GM21619 (cell line): Measurements from ENCODE around the gene DGCR6.
A peak's percentile ranks its signal among the peaks of the same experiment; 100 is the strongest.
"Not testable (repeated sequence)": the region's sequence is repeated elsewhere in the genome, so short reads cannot be mapped to it uniquely, and the experiment has no call there.

Experiments used
- ATAC-seq: cut with Tn5 transposase; IDR thresholded peaks from one replicate; pipeline ENCODE4 v1.9.1; 2021; ENCODE audit not compliant: unreplicated experiment

The DGCR6 gene

DNA sequence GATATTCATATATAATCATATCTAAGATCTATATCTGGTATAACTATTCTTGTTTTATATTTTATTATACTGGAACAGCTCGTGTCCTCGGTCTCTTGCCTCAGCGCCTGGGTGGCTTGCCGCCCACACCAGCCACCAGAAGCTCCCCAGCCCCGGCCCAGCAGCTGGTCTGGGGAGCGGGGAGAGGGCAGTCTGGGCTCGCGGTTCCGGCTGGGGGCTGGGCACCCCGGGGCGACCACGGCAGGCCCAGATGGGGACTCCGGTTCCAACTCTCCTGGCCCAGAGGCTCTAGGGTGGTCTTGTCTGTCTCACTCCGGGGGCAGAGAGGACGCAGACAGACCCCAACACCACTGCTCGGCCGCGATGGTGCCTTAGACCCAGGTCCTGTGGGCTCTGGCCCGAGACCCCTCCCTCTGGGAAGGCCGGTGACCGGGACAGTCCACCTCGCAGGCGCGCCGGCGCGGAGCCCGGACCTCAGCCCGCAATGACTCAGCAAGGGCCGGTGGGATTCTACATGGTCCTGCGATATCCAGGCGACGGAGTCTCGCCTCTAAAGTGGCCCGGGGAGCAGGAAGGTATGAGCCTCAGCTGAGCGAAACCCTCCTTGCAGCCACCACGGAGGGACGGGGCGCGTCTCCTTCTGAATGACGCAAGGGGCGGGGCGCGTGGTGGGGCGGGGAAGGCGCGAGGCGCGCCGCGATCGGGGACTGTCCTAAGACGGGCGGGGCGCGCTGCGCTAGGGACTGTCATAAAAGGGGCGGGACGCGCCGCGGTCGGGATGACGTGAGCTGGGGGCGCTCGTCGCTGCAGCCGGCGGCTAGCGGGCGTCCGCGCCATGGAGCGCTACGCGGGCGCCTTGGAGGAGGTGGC, at the start of gene DGCR6:
Gene DGCR6 (plus strand): TSS at position 781 of the 870 bp plus-strand sequence. CDS start 55 bp downstream, at position 836.
- ATAC-seq, result peak; percentile 91

DNA sequence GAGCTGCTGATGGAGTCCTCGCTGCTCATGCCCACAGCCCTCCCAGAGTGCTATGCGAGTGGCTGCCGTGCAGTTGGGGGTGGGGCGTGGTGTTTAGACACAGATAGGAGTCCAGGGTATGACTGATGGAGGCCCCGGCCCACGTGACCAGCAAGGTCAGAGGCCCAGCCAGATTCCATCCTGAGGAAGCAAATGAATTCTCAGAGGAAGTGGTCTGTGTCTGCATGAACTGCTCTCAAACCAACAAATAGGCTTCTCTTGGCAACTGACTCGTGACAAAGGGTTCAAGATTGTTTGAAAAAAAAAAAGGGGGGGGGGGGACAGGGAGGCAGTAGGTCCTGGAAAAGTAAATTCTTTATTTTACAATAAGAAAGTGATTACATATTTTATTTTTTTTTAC, 46.8 kb upstream of the DGCR6 start:
- not testable (repeated sequence) for ATAC-seq

DNA sequence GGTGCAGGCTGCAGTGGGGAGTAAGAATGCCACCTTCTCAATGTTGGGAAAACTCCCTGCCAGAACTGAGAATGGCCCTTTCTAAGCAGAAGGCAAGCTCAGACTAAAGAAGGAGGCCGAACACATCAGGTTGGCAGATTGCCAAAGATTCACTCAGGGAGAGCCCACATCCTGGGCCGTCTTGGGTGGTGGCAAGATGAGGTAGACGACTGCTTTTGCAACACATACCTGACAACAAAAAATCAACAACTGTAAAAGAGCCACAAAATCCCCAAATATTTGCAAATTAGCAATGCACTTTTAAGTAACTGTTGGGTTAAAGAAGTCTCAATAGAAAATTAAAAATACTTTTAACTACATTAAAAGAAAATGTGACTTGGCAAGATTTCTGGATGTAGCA, 24.9 kb upstream of the DGCR6 start:
- ATAC-seq, result not testable (repeated sequence)

DNA sequence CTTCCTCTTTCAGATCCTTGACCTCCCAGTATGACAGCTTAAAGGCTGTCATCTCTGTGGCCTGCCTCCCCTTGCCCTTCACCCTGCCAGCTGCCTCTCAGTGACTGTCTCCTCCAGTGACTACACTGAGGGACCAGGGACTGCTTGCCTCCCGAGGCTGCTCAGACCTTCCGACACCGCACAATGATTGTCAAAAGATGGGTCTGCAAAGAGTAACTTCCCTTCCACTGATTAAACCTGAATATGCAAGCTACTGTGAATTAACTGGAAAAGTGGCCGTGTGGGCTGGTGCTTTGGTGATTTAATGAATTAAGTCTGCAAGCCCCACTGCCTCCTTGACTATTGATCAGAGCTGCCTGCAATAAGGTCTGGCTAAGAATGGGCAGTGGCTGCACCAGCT, 21.7 kb upstream of the DGCR6 start:
- ATAC-seq, result not testable (repeated sequence)

DNA sequence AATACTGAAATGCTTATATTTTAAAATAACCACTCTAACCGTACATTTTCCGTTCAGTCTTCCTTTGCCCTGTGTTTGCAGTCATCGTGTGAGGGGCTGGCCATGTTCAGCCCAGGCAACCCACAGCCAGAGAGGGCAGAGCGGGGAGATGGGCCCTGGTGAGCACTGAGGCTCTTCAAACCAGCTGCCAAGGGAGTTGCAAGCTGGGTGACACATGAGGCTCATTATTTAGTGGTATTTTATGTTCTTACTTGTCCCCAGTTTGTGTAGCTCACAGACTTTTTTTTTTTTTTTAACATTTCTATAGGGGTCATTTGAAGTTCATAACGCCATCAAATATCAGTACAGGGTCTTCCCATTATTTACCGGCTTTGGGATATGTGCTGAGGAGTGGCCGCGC, 18.0 kb upstream of the DGCR6 start:
- ATAC-seq, result no peak

DNA sequence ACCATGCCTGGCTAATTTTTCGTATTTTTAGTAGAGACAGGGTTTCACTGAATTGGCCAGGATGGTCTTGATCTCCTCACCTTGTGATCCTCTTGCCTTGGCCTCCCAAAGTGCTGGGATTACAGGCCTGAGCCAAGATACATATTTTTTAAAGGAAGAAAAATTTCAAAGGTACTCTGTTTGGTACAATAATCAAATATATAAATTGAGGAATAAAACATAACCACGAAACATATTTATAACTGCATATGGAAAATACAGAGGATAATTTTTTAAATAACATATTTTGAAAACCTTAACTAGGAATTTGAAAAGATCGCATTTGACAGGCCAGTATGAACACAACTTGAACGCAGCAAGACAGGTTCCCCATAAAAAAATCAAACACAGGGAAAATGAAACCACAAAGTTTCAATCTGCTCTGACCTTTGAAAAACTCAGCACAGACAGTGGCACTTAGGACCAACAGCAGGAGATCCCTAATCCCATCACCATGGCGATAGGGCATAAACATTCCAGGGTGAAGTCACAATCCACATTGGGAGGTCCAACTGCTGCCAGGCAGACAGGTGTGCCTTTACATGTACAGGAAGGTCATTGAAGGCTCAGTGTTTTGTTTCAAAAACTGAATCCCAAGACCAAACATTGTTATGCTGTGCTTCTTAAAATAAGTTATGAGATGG, 15.5 kb upstream of the DGCR6 start:
- peak; percentile 69 for ATAC-seq

DNA sequence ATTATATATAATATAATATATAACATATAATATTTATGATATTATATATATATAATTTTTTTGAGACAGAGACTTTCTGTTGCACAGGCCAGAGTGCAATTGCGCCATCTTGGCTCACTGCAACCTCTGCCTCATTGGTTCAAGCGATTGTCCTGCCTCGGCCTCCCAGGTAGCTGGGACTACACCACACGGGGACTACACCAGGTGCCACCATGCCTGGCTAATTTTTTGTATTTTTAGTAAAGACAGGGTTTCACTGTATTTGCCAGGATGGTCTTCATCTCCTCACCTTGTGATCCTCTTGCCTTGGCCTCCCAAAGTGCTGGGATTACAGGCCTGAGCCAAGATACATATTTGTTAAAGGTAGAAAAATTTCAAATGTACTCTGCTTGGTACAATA, 12.3 kb upstream of the DGCR6 start:
- ATAC-seq, result not testable (repeated sequence)

DNA sequence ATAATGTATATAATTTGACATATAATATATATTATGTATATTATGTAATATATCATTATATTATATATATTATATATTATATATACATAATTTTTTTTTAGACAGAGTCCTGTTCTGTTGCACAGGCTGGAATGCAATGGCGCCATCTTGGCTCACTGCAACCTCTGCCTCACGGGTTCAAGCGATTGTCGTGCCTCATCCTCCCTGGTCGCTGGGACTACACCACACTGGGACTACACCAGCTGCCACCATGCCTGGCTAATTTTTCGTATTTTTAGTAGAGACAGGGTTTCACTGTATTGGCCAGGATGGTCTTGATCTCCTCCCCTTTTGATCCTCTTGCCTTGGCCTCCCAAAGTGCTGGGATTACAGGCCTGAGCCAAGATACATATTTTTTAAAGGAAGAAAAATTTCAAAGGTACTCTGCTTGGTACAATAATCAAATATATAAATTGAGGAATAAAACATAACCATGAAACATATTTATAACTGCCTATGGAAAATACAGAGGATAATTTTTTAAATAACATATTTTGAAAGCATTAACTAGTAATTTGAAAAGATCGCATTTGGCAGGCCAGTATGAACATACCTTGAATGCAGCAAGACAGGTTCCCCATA, 10.0 kb upstream of the DGCR6 start:
- ATAC-seq, result not testable (repeated sequence)

DNA sequence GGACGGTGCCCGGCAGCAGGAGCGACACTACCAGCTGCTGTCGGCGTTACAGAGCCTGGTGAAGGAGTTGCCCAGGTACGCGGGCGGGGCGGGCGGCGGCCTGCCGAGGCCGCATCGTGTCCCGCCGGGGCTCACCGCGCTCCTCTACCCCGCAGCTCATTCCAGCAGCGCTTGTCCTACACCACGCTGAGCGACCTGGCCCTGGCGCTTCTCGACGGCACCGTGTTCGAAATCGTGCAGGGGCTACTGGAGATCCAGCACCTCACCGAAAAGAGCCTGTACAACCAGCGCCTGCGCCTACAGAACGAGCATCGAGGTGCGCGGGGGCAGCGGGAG, 258 bp downstream of the DGCR6 start:
- not testable (repeated sequence) for ATAC-seq

DNA sequence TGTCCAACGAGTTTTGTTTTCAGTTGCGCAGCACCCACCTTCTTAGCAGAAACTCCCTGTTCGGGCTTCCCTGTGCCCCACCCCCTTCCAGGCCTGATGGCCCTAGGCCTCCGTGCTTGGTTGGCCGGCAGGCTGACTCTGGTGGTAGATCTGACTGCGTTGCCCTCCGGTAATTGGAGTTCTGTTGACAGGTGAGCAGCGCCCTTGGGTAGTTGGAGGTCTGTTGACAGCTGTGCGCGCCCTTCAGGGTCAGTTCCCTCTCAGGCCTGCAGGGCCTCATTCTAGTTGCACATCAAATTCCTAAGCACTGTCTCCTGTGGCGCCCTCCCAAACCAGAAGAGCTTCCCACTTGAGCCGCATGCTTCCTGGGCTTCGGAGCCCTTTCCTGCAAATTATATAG, 776 bp downstream of the DGCR6 start:
- ATAC-seq, result no peak

DNA sequence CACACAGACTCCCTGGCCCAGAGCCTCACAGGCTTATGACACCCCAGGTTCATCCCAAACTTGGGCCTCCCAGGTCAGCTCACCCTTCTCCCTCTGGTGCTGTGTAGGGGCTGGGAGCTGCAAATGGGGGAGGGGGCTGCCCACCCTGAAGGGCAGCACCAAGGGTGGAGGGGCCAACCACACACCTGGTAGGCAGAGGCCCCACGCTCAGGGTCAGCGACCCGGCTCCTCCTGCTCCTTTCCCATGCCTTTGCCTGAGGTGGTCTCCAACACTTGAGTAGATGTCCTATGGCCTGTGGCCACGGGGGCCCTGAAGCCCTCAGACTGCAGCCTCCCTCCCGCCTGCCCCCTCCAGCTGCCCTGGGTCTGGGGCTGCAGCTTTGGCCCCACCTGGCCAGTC, 3.4 kb downstream of the DGCR6 start:
- ATAC-seq, result no peak

DNA sequence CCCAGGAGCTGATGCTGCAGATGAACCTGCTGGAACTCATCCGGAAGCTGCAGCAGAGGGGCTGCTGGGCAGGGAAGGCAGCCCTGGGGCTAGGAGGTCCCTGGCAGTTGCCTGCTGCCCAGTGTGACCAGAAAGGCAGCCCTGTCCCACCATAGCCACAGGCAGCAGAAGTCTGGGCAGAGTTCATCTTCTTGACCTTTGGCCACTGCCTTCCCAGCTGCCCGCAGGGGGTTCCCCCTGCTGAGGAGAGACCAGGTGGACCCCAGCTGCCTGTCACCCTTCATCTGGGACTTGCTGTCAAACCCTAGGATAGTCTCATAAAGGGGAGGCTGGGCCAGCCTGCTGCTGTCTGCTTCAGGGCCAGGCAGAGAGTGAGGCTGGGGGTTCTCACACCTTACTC, 5.4 kb downstream of the DGCR6 start:
- not testable (repeated sequence) for ATAC-seq

DNA sequence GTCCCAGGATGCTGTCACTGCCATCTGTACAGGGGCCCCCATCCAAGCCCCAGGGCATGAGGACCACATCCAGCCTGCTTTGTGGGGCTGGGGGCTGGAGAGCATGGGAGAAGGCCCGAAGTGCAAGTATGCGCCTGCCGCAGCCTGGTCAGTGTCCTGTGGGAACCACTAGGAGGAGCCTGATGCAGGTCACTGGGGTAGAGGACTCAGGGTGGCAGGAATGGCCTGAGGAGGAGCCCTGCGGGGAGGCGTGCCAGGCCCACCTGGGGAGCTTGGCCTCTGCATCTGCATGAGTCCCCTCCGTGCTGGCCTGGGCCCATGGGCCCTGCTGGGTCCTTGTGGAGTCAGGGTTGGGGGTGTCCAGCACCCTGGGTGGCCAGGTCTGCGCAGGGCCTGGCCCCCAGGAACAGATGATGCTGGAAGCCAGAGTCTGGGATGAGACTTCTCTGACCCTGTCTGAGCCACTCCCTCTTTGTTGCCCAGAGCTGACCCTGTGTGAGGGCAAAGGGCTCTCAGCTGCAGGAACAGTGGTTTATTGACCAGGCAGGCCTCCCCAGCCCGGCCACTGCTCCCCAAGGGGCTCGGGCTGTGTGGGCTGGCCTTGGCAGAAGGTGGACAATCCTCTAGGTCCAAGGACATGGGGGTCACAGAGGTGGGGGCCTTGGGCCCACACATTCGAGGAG, 6.3 kb downstream of the DGCR6 start:
- not testable (repeated sequence) for ATAC-seq

DNA sequence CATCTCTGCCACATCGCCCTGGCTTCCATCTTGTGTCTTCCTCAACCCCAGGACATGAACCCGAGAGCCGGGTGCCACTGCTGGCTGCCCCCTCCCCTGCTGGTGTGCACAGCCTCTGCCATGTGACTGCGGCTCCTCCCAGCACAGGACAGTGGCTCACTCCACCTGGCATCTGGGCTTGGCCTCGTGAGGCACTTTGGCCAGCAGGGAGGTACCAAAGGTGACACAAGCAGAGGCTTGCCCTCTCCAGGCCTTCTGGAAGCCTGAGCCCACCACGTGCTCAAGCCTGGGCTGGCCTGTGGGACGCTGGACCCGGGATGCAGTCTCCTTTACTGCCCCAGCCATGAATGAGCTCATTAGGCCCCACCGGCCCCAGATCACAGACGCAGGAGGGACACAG, 8.4 kb downstream of the DGCR6 start:
- not testable (repeated sequence) for ATAC-seq

DNA sequence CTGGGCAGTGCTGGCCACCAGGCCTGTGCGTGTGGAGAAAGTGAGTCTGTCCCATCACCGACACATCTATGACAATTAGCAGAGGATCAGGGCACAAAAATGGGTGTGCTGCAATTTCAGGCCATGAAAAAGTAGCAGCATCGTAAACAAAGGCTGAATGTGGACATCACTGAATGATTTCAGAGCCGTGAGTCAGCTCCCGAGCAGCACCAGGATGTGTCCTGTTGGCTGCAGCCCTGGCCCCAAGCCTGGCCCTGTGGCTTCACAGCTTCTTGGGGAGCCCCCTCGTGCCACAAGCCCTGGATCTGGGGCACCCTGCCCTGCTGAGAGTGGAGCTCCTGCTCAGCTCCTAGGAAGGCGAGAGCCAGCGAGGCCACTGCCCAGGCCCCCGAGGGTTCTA, 9.4 kb downstream of the DGCR6 start:
- not testable (repeated sequence) for ATAC-seq

DNA sequence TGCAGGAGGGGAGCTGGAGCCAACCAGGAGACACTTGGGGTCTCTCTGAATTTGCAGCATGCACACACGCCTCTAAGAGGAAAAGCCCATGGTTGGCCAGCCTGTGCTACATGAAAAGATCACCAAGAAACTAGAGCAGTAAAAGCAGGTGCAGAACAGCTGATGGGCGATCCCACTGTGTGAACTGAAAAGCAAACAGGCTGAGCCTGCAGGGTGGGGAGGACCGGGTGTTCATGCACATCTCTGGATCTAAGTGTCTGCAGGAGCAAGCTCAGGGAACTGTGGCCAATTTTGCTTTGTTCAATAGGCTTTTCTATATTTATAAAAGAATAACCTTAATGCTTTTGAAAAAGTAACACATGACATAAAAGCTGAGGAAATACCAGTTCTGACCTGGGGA, 11.7 kb downstream of the DGCR6 start:
- not testable (repeated sequence) for ATAC-seq

DNA sequence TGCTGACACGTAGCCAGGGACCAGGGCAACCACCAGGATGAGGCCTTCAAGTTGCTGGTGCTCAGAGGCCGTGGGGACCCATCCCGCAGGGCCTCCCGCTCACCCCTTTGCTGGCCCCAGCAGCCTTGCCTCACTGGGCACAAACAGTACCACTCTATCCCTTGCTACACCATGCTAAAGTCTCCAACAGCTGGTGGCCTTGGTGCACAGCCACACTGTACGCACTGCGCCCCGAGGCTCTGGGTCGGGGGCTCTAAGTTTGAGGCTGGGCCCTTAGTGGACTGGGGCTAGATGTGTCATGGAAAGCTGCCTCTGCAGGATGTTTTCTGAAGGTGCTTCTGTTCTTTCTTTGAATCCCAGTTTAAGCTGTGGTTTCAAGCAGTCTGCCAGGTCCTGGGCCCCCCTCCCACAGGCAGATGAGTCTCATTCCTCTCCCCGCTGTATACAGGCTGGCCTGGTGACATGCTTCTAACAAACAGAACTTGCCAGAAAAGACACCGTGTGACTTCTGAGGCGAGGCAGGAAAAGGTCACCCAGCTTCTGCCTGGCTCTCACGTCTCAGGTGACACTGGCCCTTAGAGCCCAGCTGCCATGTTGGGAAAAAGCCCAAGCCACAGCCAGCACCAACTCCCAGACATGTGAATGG, 14.3 kb downstream of the DGCR6 start:
- ATAC-seq, result not testable (repeated sequence)

DNA sequence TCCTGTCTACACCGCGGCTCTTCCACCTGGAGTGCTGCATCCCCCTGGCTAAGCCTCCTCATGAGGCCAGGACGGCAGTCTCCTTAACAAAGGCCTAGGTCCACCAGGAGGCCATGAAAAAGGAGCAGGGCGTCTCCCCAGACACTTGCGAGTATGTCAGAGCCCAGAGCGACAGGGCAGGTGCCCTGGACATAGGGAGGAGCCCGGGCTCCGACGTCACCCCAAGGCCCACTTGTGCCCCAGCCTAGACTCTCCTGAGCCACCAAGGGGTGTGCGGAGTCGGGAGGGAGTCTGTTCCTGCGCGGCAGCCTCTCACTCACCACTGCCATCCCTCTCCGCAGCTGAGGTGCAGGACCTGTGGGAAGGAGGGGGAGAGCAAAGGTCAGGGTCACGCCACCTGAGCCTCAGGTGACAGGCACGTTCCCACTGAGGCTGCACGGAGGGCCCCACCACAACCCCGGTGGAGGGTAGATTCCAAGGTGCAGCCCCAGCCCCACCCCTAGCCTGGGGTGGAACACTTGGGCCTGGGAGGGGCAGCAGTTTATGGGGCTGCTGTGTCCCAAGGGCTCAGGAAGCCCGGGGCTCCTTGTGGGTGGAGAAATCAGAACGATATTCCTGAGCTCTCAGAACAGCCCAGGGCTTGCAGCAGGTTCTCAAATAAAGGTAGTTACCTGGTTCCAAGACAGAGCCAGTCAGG, 19.4 kb downstream of the DGCR6 start:
- no peak for ATAC-seq

DNA sequence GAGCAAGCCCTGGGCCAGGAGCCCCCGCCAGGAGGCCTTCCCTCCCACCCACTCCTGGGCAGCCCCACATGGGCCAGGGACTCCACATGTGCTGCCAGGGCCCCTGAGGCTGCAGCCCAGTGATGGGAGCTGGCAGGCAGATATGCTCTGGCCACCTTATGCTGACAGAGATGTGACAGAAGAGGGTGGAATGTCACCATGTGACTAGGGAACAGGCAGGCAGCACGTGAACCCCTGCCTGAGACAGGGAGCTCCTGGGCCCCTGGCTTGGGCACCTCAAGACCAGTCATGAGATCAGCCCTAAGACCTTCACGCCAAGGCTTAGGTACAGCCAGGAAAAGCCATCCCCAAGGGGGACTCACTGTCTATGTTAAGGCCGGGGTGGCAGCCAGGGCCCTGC, 20.9 kb downstream of the DGCR6 start:
- ATAC-seq, result no peak

DNA sequence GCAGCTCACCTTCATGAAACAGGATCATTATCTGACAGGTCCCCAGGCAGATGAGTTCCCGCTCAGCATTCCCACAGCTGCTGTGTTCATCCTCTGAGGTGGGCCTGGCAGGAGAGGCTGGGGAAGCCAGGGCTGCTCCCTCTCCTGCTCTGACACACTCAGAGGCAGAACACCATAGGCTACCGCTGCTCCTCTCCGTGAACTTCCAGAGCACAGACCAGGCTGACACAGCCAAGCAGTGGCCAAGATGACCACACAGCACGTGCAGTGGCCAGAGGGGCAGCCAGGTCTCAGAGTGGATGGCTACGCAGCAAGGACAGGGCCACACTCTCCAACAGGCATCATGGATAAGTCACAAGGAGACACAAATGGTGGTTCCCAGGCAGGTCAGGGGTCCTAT, 21.5 kb downstream of the DGCR6 start:
- no peak for ATAC-seq
